KMS-11 (cell line): Measurements from ENCODE around the gene GP5.

ENCODE experiments used
- H2AFZ ChIP-seq: fragments of 200-600 bp; sonication (generic); 2 replicates; pipeline ENCODE4 v1.6.1; 2016; ENCODE audit warnings: antibody characterized with exemption, mixed run types, low read depth
- H3K27ac ChIP-seq: fragments of 200-600 bp; sonication (generic); 2 replicates; pipeline ENCODE4 v1.6.1; 2016; ENCODE audit warnings: mild to moderate bottlenecking, mixed run types
- H3K27me3 ChIP-seq: fragments of 200-600 bp; sonication (generic); 2 replicates; pipeline ENCODE4 v1.6.1; 2017; ENCODE audit warnings: mild to moderate bottlenecking, low read depth, mixed run types, moderate library complexity; ENCODE audit not compliant: insufficient read depth
- H3K36me3 ChIP-seq: fragments of 200-600 bp; sonication (generic); 2 replicates; pipeline ENCODE4 v1.6.1; 2017; ENCODE audit warnings: mild to moderate bottlenecking, mixed run types; ENCODE audit not compliant: insufficient read depth
- H3K4me1 ChIP-seq: fragments of 200-600 bp; sonication (generic); 2 replicates; pipeline ENCODE4 v1.6.1; 2016; ENCODE audit warnings: mild to moderate bottlenecking, low read depth, mixed run types; ENCODE audit not compliant: poor library complexity, severe bottlenecking
- H3K4me2 ChIP-seq: fragments of 200-600 bp; sonication (generic); 2 replicates; pipeline ENCODE4 v1.7.0; 2016; ENCODE audit warnings: mild to moderate bottlenecking, mixed run types
- H3K4me3 ChIP-seq: fragments of 200-600 bp; sonication (generic); IDR thresholded peaks from 2 replicates; pipeline ENCODE4 v1.6.1; 2017; ENCODE audit warnings: low read depth, low read length, mixed read lengths; ENCODE audit not compliant: insufficient read depth
- H3K79me2 ChIP-seq: fragments of 200-600 bp; sonication (generic); 2 replicates; pipeline ENCODE4 v1.6.1; 2016; ENCODE audit warnings: low read depth, mixed run types; ENCODE audit not compliant: insufficient read depth
- H3K9ac ChIP-seq: fragments of 200-600 bp; sonication (generic); 2 replicates; pipeline ENCODE4 v1.6.1; 2016; ENCODE audit warnings: mild to moderate bottlenecking, mixed run types
- H4K20me1 ChIP-seq: fragments of 200-600 bp; sonication (generic); 2 replicates; pipeline ENCODE4 v1.6.1; 2016; ENCODE audit warnings: mild to moderate bottlenecking, mixed run types; ENCODE audit not compliant: insufficient read depth
- TF ChIP-seq, protein P1 (sequence below): fragments of 200-600 bp; sonication (generic); conservative IDR thresholded peaks from 2 replicates; pipeline ENCODE4 v1.6.1; 2017; ENCODE audit warnings: low read depth, mild to moderate bottlenecking, antibody characterized with exemption, low read length, moderate library complexity, mixed read lengths

GP5 gene

DNA sequence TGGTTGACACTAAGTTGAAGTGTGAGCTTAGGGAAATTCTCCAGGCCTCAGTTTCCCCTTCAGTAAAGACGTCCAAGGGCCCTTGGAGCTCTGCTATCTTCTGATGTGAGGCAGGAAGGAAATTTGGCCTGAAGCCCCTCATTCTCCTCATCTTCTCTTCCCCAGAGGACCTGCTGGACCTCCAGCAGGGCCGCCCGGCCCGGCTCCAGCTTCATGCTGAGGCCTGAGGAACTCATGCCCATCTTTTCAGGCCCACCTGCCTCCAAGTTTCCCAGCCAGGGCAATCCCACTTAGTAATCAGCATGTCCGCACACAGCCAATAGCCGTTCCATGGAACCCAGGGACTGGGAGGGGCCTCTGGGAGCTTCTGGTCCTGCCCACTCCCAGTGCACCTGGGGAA, 33.5 kb downstream of the GP5 start:
- no peaks in the 10 kb centered on the region for H3K36me3 ChIP-seq
- no peaks in the 10 kb centered on the region for H3K79me2 ChIP-seq
- H4K20me1 ChIP-seq, result no peaks in the 10 kb centered on the region
- TF ChIP-seq, protein P1, sequence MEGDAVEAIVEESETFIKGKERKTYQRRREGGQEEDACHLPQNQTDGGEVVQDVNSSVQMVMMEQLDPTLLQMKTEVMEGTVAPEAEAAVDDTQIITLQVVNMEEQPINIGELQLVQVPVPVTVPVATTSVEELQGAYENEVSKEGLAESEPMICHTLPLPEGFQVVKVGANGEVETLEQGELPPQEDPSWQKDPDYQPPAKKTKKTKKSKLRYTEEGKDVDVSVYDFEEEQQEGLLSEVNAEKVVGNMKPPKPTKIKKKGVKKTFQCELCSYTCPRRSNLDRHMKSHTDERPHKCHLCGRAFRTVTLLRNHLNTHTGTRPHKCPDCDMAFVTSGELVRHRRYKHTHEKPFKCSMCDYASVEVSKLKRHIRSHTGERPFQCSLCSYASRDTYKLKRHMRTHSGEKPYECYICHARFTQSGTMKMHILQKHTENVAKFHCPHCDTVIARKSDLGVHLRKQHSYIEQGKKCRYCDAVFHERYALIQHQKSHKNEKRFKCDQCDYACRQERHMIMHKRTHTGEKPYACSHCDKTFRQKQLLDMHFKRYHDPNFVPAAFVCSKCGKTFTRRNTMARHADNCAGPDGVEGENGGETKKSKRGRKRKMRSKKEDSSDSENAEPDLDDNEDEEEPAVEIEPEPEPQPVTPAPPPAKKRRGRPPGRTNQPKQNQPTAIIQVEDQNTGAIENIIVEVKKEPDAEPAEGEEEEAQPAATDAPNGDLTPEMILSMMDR, result no peak
- no peak overlapping the region for H3K27ac ChIP-seq
- no peaks in the 10 kb centered on the region for H3K27me3 ChIP-seq
- H3K4me2 ChIP-seq, result no peak overlapping the region
- no peak overlapping the region for H3K4me3 ChIP-seq
- no peak overlapping the region for H3K9ac ChIP-seq
- H3K4me1 ChIP-seq, result no peaks in the 10 kb centered on the region
- no peak overlapping the region for H2AFZ ChIP-seq

DNA sequence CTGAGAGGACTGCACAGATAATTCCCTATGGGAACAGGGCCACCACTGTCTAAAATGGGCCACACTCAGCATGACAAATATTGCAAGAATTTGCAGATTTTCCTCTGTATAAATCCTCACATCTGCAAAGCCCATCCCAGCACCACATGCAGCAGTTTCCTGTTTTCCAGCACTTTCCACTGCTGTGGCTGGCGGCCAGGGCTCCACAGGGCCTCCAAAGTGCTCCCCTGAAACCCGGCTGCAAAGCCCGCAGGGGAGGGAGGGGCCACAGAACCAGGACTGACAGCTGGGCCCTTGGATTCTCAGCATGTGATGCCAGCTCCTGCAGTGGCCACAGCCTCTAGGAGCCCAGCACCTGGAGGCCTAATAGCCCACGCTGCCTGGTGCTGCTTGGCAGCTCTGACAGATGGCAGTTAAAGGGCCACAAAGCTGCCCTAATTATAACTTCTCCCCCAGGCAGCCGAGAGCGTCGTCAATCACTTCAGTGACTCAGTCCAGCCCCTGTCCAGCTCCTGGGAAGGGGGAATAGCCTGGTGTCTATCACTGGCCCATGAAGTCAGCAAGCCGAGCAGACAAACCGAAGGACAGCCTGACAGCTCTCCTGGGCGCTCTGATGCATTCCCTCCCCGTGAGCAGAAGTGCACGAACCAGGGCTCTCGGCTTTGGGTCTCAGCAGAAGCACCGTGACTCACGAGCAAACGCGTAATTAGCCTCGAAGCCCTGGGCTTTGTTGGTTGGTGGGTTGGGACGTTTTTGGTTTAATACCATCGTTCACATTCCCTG, 34.2 kb downstream of the GP5 start:
- Histone ChIP-seq H4K20me1 (no peaks in the 10 kb centered on the region), H3K27me3 (no peaks in the 10 kb centered on the region), H3K4me1 (no peaks in the 10 kb centered on the region), H3K79me2 (no peaks in the 10 kb centered on the region), H3K9ac (no peak overlapping the region), H3K27ac (no peak overlapping the region), H3K4me2 (no peak overlapping the region), H3K36me3 (no peaks in the 10 kb centered on the region), H3K4me3 (no peak overlapping the region), H2AFZ (no peak overlapping the region)
- TF ChIP-seq, protein P1, result no peak

DNA sequence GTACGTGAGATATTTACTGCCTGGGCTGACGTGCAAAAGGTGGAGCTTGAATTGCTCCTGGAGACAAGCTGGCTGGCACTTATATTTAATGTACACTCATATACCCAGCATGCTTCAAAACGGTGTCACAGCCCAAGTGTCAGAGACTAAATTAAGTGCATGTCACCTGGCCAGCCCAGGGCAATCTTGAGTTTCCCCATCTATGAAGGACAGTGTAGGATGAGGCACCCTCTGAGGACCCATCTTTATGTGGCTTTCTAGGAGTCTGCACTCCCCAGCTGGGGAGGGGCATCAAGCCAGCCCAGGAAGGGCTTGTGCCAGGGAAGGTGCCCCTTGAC, 34.8 kb downstream of the GP5 start:
- no peak overlapping the region for H3K27ac ChIP-seq

DNA sequence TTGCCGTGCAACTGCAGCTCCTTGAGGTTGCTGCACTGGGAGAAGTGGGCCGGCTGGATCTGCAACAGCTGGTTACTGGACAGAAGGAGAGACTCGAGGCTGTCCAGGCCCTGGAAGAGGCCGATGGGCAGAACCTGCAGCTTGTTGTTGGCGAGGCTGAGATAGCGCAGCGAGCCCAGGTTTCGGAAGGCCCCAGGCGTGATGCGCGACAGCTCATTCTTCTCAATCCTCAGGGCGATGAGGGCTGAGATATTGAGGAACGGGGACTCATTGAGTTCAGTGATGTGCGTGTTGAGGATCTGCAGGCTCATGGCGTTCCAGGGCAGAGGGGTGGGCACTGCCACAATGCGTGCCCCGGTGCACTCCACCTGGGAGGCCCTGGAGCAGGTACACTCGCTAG, 38.5 kb downstream of the GP5 start:
- no peak overlapping the region for H3K4me2 ChIP-seq
- TF ChIP-seq, protein P1, result no peak
- no peaks in the 10 kb centered on the region for H3K4me1 ChIP-seq
- no peak overlapping the region for H3K9ac ChIP-seq
- no peaks in the 10 kb centered on the region for H4K20me1 ChIP-seq
- no peak overlapping the region for H3K4me3 ChIP-seq
- H2AFZ ChIP-seq, result no peak overlapping the region
- no peak overlapping the region for H3K27ac ChIP-seq
- H3K79me2 ChIP-seq, result no peaks in the 10 kb centered on the region
- H3K36me3 ChIP-seq, result no peaks in the 10 kb centered on the region
- H3K27me3 ChIP-seq, result no peaks in the 10 kb centered on the region

More for the DNA sequence above, 34.8 kb downstream of the GP5 start:
- Histone ChIP-seq H3K9ac (no peak overlapping the region), H3K27me3 (no peaks in the 10 kb centered on the region), H2AFZ (no peak overlapping the region), H4K20me1 (no peaks in the 10 kb centered on the region), H3K79me2 (no peaks in the 10 kb centered on the region), H3K4me3 (no peak overlapping the region), H3K4me2 (no peak overlapping the region), H3K4me1 (no peaks in the 10 kb centered on the region), H3K36me3 (no peaks in the 10 kb centered on the region)
- TF ChIP-seq, protein P1, result no peak
